Stomach (tissue), 4 donors: ENCODE measurements around the gene MGAT5.

ENCODE experiments used
- CTCF ChIP-seq, 7 experiments: fragments of 450-650 bp in 4 of 7; fragments of 200-600 bp in 3 of 7; sonication (generic) in 3 of 7; IDR thresholded peaks; one replicate each; pipeline ENCODE4 v1.5.1; 2016 to 2019; ENCODE audit warnings: antibody characterized with exemption in 7 of 7, control low read depth in 2 of 7, mild to moderate bottlenecking in 1 of 7
- EP300 ChIP-seq: sonication (generic); formaldehyde crosslinking; IDR thresholded peaks from one replicate; pipeline ENCODE4 v1.6.1; 2017; ENCODE audit warnings: antibody characterized with exemption
- POLR2A ChIP-seq, 4 donors: fragments of 450-650 bp; IDR thresholded peaks; one replicate each; pipeline ENCODE4 v1.6.1; 2016; ENCODE audit warnings: antibody characterized with exemption in 4 of 4, control low read depth in 2 of 4, mild to moderate bottlenecking in 1 of 4, moderate library complexity in 1 of 4
- POLR2AphosphoS5 ChIP-seq, 3 donors: sonication (generic); formaldehyde crosslinking; IDR thresholded peaks; one replicate each; pipeline ENCODE4 v1.6.1; 2016; ENCODE audit warnings: antibody characterized with exemption in 3 of 3

GRCh38 chr2:134347756-134348155 is 93.9 kb downstream of the MGAT5 start:
- TF ChIP-seq CTCF (IDR thresholded peaks at IDR 0.05) (no peak), POLR2AphosphoS5 (IDR thresholded peaks at IDR 0.05) (no peak), POLR2A (IDR thresholded peaks at IDR 0.05) (no peak), EP300 (no peak)
